Mammary epithelial cell (primary cell): ENCODE measurements around the gene CD99.

Experiments
- EZH2 ChIP-seq: IDR thresholded peaks from 2 replicates; pipeline ENCODE4 v1.6.1; 2012; ENCODE audit warnings: low read length, inconsistent platforms, borderline replicate concordance
- TF ChIP-seq, protein P1 (sequence below), 2 donors: IDR thresholded peaks in 1 of 2; conservative IDR thresholded peaks in 1 of 2; 2 replicates each; pipeline ENCODE4 v1.5.1; 2011 to 2012; ENCODE audit warnings: inconsistent platforms in 2 of 2, low read length in 2 of 2, mild to moderate bottlenecking in 2 of 2, control low read depth in 1 of 2, low read depth in 1 of 2; ENCODE audit not compliant: insufficient read depth in 1 of 2; ENCODE audit errors: extremely low read depth in 1 of 2

GRCh38 chrX:2707334-2707760 lies 16.3 kb downstream of the CD99 start:
- TF ChIP-seq, protein P1, sequence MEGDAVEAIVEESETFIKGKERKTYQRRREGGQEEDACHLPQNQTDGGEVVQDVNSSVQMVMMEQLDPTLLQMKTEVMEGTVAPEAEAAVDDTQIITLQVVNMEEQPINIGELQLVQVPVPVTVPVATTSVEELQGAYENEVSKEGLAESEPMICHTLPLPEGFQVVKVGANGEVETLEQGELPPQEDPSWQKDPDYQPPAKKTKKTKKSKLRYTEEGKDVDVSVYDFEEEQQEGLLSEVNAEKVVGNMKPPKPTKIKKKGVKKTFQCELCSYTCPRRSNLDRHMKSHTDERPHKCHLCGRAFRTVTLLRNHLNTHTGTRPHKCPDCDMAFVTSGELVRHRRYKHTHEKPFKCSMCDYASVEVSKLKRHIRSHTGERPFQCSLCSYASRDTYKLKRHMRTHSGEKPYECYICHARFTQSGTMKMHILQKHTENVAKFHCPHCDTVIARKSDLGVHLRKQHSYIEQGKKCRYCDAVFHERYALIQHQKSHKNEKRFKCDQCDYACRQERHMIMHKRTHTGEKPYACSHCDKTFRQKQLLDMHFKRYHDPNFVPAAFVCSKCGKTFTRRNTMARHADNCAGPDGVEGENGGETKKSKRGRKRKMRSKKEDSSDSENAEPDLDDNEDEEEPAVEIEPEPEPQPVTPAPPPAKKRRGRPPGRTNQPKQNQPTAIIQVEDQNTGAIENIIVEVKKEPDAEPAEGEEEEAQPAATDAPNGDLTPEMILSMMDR (conservative IDR thresholded peaks at IDR 0.05 in 1 of 2, IDR thresholded peaks at IDR 0.05 in 1 of 2; ENCODE audit: extremely low read depth in 1 of 2, insufficient read depth in 1 of 2, low read depth in 1 of 2, low read length in 2 of 2): no peak
- TF ChIP-seq EZH2: no peak
